Epithelial cell of proximal tubule (primary cell): Measurements from ENCODE around the gene APOOL. TPM values are rescaled to one million over a fixed set of nuclear protein-coding genes. Genes with fewer than 3 reads are reported as not detected.
"Not testable (repeated sequence)": the region's sequence is repeated elsewhere in the genome, so short reads cannot be mapped to it uniquely, and the experiment has no call there.

Source experiments
- DNase-seq: peaks from one replicate; pipeline ENCODE4 v3.0.0-alpha.2; 2011; ENCODE audit warnings: low read depth
- H3K4me3 ChIP-seq: 2 replicates; pipeline ENCODE4 v1.5.1; 2011; ENCODE audit warnings: low read depth, mild to moderate bottlenecking, low read length
- total RNA-seq: library from RNA; depleted of rRNA; stranded (reverse); fragments of >200 nt; gene quantifications from 2 replicates; pipeline ENCODE4 v1.2.3, GENCODE V29; 2015
- TF ChIP-seq, protein P1 (sequence below): conservative IDR thresholded peaks from 2 replicates; pipeline ENCODE4 v1.5.1; 2012; ENCODE audit warnings: low read depth, mild to moderate bottlenecking, low read length

The APOOL gene, protein sequence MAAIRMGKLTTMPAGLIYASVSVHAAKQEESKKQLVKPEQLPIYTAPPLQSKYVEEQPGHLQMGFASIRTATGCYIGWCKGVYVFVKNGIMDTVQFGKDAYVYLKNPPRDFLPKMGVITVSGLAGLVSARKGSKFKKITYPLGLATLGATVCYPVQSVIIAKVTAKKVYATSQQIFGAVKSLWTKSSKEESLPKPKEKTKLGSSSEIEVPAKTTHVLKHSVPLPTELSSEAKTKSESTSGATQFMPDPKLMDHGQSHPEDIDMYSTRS
- total RNA-seq = 6.9 and 7.5 TPM in 2 replicates

GRCh38 chrX:85003655-85004244, at the start of gene APOOL:
Gene APOOL (plus strand): TSS chrX:85003877. CDS start chrX:85003913, 36 bp downstream.
- TF ChIP-seq, protein P1, sequence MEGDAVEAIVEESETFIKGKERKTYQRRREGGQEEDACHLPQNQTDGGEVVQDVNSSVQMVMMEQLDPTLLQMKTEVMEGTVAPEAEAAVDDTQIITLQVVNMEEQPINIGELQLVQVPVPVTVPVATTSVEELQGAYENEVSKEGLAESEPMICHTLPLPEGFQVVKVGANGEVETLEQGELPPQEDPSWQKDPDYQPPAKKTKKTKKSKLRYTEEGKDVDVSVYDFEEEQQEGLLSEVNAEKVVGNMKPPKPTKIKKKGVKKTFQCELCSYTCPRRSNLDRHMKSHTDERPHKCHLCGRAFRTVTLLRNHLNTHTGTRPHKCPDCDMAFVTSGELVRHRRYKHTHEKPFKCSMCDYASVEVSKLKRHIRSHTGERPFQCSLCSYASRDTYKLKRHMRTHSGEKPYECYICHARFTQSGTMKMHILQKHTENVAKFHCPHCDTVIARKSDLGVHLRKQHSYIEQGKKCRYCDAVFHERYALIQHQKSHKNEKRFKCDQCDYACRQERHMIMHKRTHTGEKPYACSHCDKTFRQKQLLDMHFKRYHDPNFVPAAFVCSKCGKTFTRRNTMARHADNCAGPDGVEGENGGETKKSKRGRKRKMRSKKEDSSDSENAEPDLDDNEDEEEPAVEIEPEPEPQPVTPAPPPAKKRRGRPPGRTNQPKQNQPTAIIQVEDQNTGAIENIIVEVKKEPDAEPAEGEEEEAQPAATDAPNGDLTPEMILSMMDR = no peak
- peak; percentile 57 for DNase-seq
- peak within 1 kb of the TSS; percentile 77 for H3K4me3 ChIP-seq

GRCh38 chrX:84956304-84956703, 47.4 kb upstream of the APOOL start:
- H3K4me3 ChIP-seq = no peak overlapping the region
- no peak for DNase-seq

DNA sequence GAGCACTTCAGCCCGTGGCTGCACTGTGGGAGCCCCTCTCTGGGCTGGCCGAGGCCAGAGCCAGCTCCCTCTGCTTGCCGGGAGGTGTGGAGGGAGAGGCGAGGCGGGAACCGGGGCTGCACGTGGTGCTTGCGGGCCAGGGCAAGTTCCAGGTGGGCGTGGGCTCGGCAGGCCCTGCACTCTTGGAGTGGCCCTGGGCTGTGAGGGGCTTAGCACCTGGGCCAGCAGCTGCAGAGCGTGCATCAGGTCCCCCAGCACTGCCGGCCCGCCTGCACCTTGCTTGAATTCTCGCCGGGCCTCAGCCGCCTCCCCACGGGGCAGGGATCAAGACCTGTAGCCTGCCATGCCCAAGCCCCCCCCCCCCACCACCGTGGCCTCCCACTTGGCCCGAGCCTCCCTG, 28.9 kb upstream of the APOOL start:
- DNase-seq = no peak
- TF ChIP-seq, protein P1 = no peak
- no peak overlapping the region for H3K4me3 ChIP-seq

More at GRCh38 chrX:84956304-84956703, 47.4 kb upstream of the APOOL start:
- TF ChIP-seq, protein P1 = no peak

GRCh38 chrX:84991739-84992138, 11.9 kb upstream of the APOOL start:
- DNase-seq, H3K4me3 ChIP-seq: not testable (repeated sequence)

DNA sequence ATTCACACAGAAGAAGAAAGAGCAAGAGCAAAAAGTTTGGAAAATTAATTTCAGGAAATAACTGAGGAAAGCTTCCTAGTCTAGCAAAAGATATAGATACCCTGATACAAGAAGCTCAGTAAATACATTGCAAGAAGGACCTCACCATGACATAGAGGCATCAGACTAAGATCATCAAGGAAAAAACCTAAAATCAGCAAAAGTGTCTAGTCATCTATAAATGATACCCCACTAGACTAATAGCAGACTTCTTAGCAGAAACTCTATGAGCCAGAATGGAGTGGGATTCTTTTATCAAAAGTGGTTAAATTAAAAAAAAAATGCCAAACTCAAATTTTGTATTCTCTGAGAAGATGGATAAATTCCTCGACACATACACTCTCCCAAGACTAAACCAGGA, 10.5 kb upstream of the APOOL start:
- no peak overlapping the region for H3K4me3 ChIP-seq
- TF ChIP-seq, protein P1 = no peak
- no peak for DNase-seq

DNA sequence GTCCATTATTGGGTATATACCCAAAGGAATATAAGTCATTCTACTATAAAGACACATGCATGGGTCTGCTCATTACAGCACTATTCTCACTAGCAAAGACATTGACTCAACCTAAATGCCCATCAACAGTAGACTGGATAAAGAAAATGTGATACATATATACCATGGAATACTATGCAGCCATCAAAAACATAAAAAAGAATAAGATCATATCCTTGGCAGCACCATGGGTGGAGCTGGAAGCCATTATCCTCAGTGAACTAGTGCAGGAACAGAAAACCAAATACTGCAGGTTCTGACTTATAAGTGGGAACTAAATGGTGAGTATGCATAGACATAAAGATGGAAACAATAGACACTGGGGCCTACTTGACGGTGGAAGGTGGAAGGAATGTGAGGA, 2.3 kb upstream of the APOOL start:
- H3K4me3 ChIP-seq = no peak overlapping the region
- TF ChIP-seq, protein P1 = no peak
- DNase-seq = no peak

- TF ChIP-seq, protein P1 = no peak
- H3K4me3 ChIP-seq = peak overlapping the region; percentile 77
- DNase-seq = peak; percentile 19
These were observed 578 bp downstream of the APOOL start for GRCh38 chrX:85004255-85004654.
